ENCODE measurements around the gene APPL1.
"Not testable (repeated sequence)": the region's sequence is repeated elsewhere in the genome, so short reads cannot be mapped to it uniquely, and the experiment has no call there.

APPL1 gene

GRCh38 chr3:57288403-57288802 is 60.9 kb downstream of the APPL1 start:
- no peaks in the 10 kb centered on the region for H3K4me1 ChIP-seq (ENCODE audit: insufficient read depth, poor library complexity, severe bottlenecking)
- no peak for ATAC-seq (ENCODE audit: low read depth)
- H3K27ac ChIP-seq (ENCODE audit: poor library complexity, severe bottlenecking): no peak overlapping the region
- H3K9me3 ChIP-seq (ENCODE audit: severe bottlenecking): no peaks in the 10 kb centered on the region
- H3K27me3 ChIP-seq (ENCODE audit: insufficient read depth, poor library complexity, severe bottlenecking): no peaks in the 10 kb centered on the region
- H3K4me3 ChIP-seq (ENCODE audit: severe bottlenecking): no peak overlapping the region
- DNase-seq (ENCODE audit: low spot score): no peak
- TF ChIP-seq CTCF (IDR thresholded peaks at IDR 0.05; ENCODE audit: poor library complexity, severe bottlenecking): no peak
- no peaks in the 10 kb centered on the region for H3K36me3 ChIP-seq (ENCODE audit: low read depth)

- Histone ChIP-seq H3K27me3 (ENCODE audit: insufficient read depth, poor library complexity, severe bottlenecking) (no peaks in the 10 kb centered on the region), H3K9me3 (ENCODE audit: severe bottlenecking) (no peaks in the 10 kb centered on the region), H3K27ac (ENCODE audit: poor library complexity, severe bottlenecking) (no peak within 1 kb of the TSS), H3K36me3 (ENCODE audit: low read depth) (no peaks in the 10 kb centered on the region), H3K4me1 (ENCODE audit: insufficient read depth, poor library complexity, severe bottlenecking) (no peaks in the 10 kb centered on the region), H3K4me3 (ENCODE audit: severe bottlenecking) (no peak within 1 kb of the TSS)
- no peak for ATAC-seq (ENCODE audit: low read depth)
- no peak for TF ChIP-seq CTCF (IDR thresholded peaks at IDR 0.05; ENCODE audit: poor library complexity, severe bottlenecking)
- DNase-seq (ENCODE audit: low spot score): no peak
These were observed 64.8 kb downstream of the APPL1 start, which contains the start of gene ASB14 for GRCh38 chr3:57292159-57292896. Gene ASB14 (minus strand): TSS chr3:57292685. CDS start chr3:57292033, 652 bp downstream.

GRCh38 chr3:57292897-57293526 is 65.5 kb downstream of the APPL1 start:
- no peak for ATAC-seq (ENCODE audit: low read depth)
- H3K36me3 ChIP-seq (ENCODE audit: low read depth): no peaks in the 10 kb centered on the region
- no peak for TF ChIP-seq CTCF (IDR thresholded peaks at IDR 0.05; ENCODE audit: poor library complexity, severe bottlenecking)
- H3K4me1 ChIP-seq (ENCODE audit: insufficient read depth, poor library complexity, severe bottlenecking): no peaks in the 10 kb centered on the region
- H3K27me3 ChIP-seq (ENCODE audit: insufficient read depth, poor library complexity, severe bottlenecking): no peaks in the 10 kb centered on the region
- no peaks in the 10 kb centered on the region for H3K9me3 ChIP-seq (ENCODE audit: severe bottlenecking)
- H3K4me3 ChIP-seq (ENCODE audit: severe bottlenecking): no peak overlapping the region
- no peak overlapping the region for H3K27ac ChIP-seq (ENCODE audit: poor library complexity, severe bottlenecking)
- no peak for DNase-seq (ENCODE audit: low spot score)

- DNase-seq (ENCODE audit: low spot score) (no peak), ATAC-seq (ENCODE audit: low read depth) (peak; percentile 99)
- Histone ChIP-seq H3K9me3 (ENCODE audit: severe bottlenecking) (no peaks in the 10 kb centered on the region), H3K36me3 (ENCODE audit: low read depth) (no peaks in the 10 kb centered on the region), H3K27ac (ENCODE audit: poor library complexity, severe bottlenecking) (no peak overlapping the region), H3K27me3 (ENCODE audit: insufficient read depth, poor library complexity, severe bottlenecking) (no peaks in the 10 kb centered on the region), H3K4me1 (ENCODE audit: insufficient read depth, poor library complexity, severe bottlenecking) (no peaks in the 10 kb centered on the region), H3K4me3 (ENCODE audit: severe bottlenecking) (no peak overlapping the region)
- TF ChIP-seq CTCF (IDR thresholded peaks at IDR 0.05; ENCODE audit: poor library complexity, severe bottlenecking): no peak
These were observed 70.5 kb downstream of the APPL1 start for GRCh38 chr3:57298041-57298440.

GRCh38 chr3:57303520-57303919 is 76.0 kb downstream of the APPL1 start:
- not testable (repeated sequence) for H3K4me1 ChIP-seq (ENCODE audit: insufficient read depth, poor library complexity, severe bottlenecking); H3K4me3 ChIP-seq (ENCODE audit: severe bottlenecking); H3K27me3 ChIP-seq (ENCODE audit: insufficient read depth, poor library complexity, severe bottlenecking); H3K36me3 ChIP-seq (ENCODE audit: low read depth); DNase-seq (ENCODE audit: low spot score); H3K9me3 ChIP-seq (ENCODE audit: severe bottlenecking)
- peak overlapping the region; percentile 21 for H3K27ac ChIP-seq (ENCODE audit: poor library complexity, severe bottlenecking)
- peak; percentile 80 for ATAC-seq (ENCODE audit: low read depth)

All from RWPE2 (cell line).